ENCODE data around the gene UPF3A. TPM values are rescaled to one million over a fixed set of nuclear protein-coding genes. Genes with fewer than 3 reads are reported as not detected.

Gene UPF3A
- total and polyA plus RNA-seq, 10 donors, result 33.0 to 59.7 (median 49.1) TPM

- 70 to 79% (median 76%) methylated on average over 3 of the region's 3 CpGs for WGBS, 5 donors
- H3K4me1 ChIP-seq, result peaks cover 21 to 54% (median 37%) of the 10 kb centered on the region in 6 donors
- no peaks in the 10 kb centered on the region for H3K9me3 ChIP-seq
- no peak overlapping the region for H3K27ac ChIP-seq
- DNase-seq, result peak; percentile 15
- no peak overlapping the region for H3K4me3 ChIP-seq
- TF ChIP-seq POLR2A (IDR thresholded peaks at IDR 0.05) (no peak), CTCF (IDR thresholded peaks at IDR 0.05 in 8 of 11, conservative IDR thresholded peaks at IDR 0.05 in 3 of 11) (no peak), POLR2AphosphoS5 (IDR thresholded peaks at IDR 0.05) (no peak)
- H3K27me3 ChIP-seq (replicated peaks in 1 of 7), result no peaks in the 10 kb centered on the region
- intact Hi-C loops (cut with DNase I; ENCODE audit: low total_unique reads), result no loop called here
- peaks cover 0 to 52% (median 27%) of the 10 kb centered on the region in 6 donors for H3K36me3 ChIP-seq
Observed at GRCh38 chr13:114283576-114283975, 2.2 kb downstream of the UPF3A start.

GRCh38 chr13:114284680-114285079 lies 3.3 kb downstream of the UPF3A start:
- H3K4me1 ChIP-seq, result peaks cover 21 to 50% (median 36%) of the 10 kb centered on the region in 6 donors
- no peaks in the 10 kb centered on the region for H3K9me3 ChIP-seq
- H3K27ac ChIP-seq, result no peak overlapping the region
- TF ChIP-seq CTCF (IDR thresholded peaks at IDR 0.05 in 8 of 11, conservative IDR thresholded peaks at IDR 0.05 in 3 of 11) (no peak), POLR2AphosphoS5 (IDR thresholded peaks at IDR 0.05) (no peak), POLR2A (IDR thresholded peaks at IDR 0.05) (no peak)
- H3K4me3 ChIP-seq, result no peak overlapping the region
- DNase-seq, result peak; percentile 34
- WGBS, 5 donors, result 96 to 99% (median 97%) methylated on average over 8 of the region's 8 CpGs
- intact Hi-C loops (cut with DNase I; ENCODE audit: low total_unique reads), result no loop called here
- H3K27me3 ChIP-seq (replicated peaks in 1 of 7), result no peaks in the 10 kb centered on the region
- H3K36me3 ChIP-seq, result peaks cover 0 to 61% (median 36%) of the 10 kb centered on the region in 6 donors

- no peaks in the 10 kb centered on the region for H3K9me3 ChIP-seq
- no peak overlapping the region for H3K27ac ChIP-seq
- H3K36me3 ChIP-seq, result peaks cover 0 to 67% (median 39%) of the 10 kb centered on the region in 6 donors
- intact Hi-C loops (cut with DNase I; ENCODE audit: low total_unique reads), result no loop called here
- no peaks in the 10 kb centered on the region for H3K27me3 ChIP-seq (replicated peaks in 1 of 7)
- H3K4me3 ChIP-seq, result no peak overlapping the region
- TF ChIP-seq CTCF (IDR thresholded peaks at IDR 0.05 in 8 of 11, conservative IDR thresholded peaks at IDR 0.05 in 3 of 11), result no peak
- TF ChIP-seq POLR2AphosphoS5 (IDR thresholded peaks at IDR 0.05), result no peak
- TF ChIP-seq POLR2A (IDR thresholded peaks at IDR 0.05), result no peak
- 91 to 95% (median 93%) methylated on average over 4 of the region's 4 CpGs for WGBS, 5 donors
- peak; percentile 49 for DNase-seq
- peaks cover 16 to 43% (median 30%) of the 10 kb centered on the region in 6 donors for H3K4me1 ChIP-seq
Observed at GRCh38 chr13:114285166-114285808, 3.9 kb downstream of the UPF3A start.

- H3K27ac ChIP-seq, result no peak overlapping the region
- intact Hi-C loops (cut with DNase I; ENCODE audit: low total_unique reads), result no loop called here
- no peaks in the 10 kb centered on the region for H3K27me3 ChIP-seq (replicated peaks in 1 of 7)
- no peak overlapping the region for H3K4me3 ChIP-seq
- peaks cover 0 to 83% (median 46%) of the 10 kb centered on the region in 6 donors for H3K36me3 ChIP-seq
- peak; percentile 17 for DNase-seq
- H3K4me1 ChIP-seq, result peaks cover 12 to 35% (median 22%) of the 10 kb centered on the region in 6 donors
- H3K9me3 ChIP-seq, result no peaks in the 10 kb centered on the region
- WGBS, 5 donors, result 93 to 99% (median 95%) methylated on average over 8 of the region's 8 CpGs
- no peak for TF ChIP-seq POLR2AphosphoS5 (IDR thresholded peaks at IDR 0.05)
- no peak for TF ChIP-seq CTCF (IDR thresholded peaks at IDR 0.05 in 8 of 11, conservative IDR thresholded peaks at IDR 0.05 in 3 of 11)
- TF ChIP-seq POLR2A (IDR thresholded peaks at IDR 0.05), result no peak
Observed at GRCh38 chr13:114286808-114287207, 5.4 kb downstream of the UPF3A start.
